HG03103 (cell line): Measurements from ENCODE around the gene FOXP4.

Experiments used
- ATAC-seq: cut with Tn5 transposase; IDR thresholded peaks from one replicate; pipeline ENCODE4 v1.9.1; 2021; ENCODE audit warnings: low read depth; ENCODE audit not compliant: unreplicated experiment

Gene FOXP4

DNA sequence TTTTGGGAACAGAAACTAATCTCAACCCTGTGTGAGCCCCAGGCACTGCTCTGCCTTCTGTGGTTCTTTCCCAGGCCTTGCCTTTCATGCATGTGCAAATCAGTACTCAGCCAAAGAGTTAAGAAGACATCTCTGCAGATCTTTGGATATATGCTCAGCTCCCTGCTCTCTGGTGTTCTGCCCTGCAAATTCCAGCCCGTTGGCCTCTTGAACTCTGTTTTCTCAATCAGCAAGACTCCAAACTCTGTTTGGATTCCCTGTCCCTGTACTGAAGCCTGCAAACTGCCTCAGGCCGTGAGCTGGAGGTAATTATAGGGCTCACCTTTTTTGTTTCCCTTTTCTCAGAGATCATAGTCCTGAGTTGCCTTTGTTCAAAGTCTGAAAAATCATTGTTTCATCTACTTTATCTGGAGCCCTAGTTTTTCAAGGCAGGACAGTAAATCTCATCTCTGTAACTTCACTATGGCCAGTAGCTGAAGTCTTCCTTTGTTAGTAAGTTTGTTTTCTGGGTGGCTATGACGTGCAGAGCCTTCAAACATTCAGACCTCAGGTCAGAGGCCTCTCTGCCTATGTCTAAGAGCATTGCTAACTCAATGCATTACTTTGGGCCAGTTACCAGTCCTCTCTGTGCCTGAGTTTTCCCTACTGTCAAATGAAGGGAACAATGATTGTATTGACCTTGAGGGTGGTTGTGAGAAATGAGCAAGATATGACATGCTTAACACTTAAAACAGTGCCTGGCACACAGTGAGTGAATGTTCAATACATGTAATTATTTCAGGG lies 76.2 kb downstream of the FOXP4 start:
- ATAC-seq, result no peak

DNA sequence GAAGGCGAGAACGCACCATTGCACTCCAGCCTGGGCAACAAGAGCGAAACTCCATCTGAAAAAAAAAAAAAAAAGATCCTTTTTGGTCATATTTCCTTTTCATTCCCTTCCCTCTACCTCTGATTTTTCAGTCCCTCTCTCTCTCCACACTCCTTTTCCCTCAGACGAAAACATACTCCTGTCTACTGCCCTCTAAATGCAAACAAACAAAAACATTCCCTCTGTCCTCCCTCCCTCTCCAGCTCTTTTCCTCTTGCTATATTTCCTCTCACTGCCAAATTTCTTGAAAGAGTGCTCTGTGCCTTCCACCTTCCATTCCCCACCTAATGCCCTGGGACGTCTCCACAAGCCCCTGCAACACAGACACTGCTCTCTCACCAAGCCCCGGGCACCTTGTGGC lies 77.1 kb downstream of the FOXP4 start:
- no peak for ATAC-seq

DNA sequence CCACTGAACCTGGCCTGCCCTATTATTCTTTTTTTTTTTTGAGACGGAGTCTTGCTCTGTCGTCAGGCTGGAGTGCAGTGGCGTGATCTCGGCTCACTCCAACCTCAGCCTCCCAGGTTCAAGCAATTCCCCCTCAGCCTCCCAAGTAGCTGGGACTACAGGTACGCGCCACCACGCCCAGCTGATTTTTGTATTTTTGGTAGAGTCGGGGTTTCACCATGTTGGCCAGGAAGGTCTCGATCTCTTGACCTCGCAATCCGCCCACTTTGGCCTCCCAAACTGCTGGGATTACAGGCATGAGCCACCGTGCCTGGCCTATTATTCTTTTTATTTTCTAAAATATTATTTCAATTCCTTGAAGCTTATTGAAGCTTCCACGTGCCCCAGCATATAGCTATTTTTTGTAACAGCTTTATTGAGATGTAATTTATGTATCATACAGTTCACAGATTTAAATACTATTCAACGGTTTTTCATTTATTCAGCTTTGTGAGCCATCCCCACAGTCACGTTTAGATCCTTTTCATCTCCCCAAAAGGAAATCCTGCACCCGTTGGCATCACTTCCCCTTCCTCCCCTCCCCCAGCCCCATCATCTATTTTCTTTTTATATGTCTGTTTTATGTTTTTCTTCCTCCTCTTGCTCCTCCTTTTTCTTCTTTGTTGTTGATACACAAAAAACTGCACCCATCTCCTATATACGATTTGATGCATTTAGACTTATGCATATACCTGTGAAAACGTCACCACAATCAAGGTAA lies 78.6 kb downstream of the FOXP4 start:
- ATAC-seq, result no peak

DNA sequence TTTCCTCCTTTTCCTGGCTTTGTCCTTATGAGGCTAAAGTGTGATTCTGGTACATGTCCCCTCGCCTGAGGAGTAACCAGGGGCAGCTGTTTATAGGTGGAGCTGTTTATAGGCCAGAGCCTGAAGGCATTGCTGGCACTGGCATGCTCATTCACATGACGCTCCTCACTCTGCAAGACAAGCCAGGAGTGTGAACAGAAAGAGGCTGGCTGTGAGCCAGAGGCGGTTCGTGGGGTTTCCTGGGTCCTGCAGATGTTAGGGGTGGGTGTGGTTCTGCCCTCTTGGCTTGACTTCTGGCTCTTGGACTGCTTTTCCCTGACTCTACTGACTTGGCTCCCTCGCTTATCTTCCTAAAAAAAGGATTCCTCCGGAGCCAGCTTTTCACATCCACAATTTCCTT lies 79.3 kb downstream of the FOXP4 start:
- ATAC-seq, result no peak

DNA sequence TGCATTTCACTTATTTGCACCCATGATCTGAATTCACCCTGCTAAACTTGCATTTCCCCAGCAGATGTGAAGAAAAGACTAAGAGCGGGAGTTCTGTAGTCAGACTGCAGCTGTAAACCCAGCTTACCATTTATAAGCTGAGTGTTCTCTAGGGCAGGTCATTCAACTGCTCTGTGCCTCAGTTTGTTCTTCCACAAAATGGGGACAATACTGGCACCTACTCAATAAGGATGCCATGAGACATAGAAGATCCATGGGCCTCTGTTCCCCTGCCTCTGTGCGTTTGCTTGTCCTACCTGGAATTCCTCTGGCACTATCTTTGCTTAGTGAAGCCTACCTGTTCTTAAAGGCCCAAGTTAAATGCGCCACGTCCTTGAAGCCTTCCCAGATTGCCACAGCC lies 79.8 kb downstream of the FOXP4 start:
- no peak for ATAC-seq

DNA sequence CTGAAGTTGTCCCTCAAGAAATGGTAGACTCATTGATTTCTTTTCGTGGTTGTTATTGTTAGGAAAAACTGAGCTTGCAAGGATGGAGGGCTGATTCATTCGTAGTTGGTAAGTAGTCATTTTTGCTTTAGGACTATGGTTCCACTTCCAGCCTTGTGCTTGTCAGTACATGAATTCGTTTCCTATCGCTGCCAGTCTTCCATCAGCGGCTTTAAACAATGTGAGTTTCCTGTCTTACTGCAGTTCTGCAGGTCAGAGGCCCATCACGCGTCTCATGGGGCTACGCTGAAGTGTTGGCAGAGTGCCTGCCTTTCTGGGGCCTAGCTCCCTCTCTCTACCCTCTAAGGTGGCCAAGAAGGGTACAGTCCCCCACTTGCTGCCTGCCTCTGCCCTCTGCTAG lies 80.7 kb downstream of the FOXP4 start:
- ATAC-seq, result no peak

DNA sequence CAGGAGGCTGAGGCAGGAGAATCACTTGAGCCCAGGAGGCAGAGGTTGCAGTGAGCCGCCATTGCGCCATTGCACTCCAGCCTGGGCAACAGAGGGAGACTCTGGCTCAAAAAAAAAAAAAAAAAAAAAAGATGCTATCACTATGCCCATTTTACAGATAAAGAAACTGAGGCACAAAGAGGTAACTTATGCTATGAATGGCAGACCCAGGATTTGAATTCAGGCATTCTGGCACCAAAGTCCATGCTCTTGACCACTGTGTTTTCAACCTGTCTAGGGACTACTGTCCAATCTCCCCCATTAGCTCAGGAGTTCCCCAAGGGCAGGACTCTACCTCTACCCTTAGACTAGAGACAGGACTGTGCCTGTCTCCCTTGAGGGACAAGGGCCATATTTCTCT lies 82.9 kb downstream of the FOXP4 start:
- ATAC-seq, result no peak

DNA sequence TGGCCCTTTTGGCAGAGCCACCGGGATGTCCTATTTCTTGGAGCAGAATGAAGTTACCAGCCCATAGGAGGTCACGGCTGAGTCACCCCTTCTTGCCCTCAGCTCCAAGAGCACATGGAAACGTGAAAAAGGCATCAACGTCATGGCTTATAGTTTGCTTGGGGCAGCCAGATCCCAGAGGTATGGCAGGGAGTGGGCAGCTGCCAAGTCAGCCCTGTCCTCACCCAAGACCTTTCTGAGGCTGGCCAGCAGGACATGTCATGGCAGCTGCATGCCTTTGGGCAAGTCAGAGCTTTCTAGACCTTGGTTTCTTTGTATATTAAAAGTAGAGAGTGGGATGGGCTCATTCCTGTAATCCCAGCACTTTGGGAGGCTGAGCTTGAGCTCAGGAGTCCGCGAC lies 83.9 kb downstream of the FOXP4 start:
- ATAC-seq, result no peak

DNA sequence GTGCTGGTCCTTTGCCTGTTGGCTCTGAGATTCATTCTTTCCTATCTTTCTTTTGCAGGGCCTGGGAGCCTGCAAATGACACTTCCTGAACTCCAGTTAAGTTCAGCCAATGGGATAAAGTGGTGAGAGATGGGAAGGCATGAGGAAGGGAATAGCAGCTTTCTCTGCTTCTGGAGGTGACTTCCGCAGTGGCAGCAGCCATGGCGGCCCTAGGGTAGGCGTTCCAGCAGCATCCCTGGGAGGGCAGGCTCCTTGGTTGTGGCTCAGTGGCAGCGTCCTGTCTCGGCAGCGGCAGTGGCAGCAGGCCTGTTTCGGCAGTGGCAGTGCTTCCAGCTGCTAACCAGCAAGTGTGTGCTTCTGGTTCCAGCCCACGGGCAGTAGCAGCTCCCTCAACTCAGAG lies 84.8 kb downstream of the FOXP4 start:
- no peak for ATAC-seq

DNA sequence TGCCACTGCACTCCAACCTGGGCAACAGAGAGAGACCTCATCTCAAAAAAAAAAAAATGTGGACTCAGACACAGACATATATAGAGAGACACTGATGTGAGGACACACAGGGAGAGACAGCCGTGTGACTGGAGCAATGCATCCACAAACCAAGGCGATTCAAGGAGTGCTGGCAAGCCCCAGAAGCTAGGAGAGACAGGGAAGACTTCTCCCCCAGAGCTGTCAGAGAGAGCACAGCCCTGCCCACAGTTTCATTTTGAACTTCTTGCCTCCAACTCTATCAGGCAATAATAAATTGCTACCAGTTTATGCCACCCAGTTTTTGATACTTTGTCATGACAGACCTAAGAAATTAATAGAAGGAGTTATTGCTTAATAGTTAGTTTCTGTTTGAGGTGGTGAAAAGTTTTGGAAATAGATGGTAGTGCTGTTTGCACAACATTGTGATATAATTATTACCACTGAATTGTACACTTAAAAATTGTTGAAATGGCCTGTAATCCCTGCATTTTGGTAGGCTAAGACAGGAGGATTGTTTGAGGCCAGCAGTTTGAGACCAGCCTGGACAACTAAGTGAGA lies 87.0 kb downstream of the FOXP4 start:
- ATAC-seq, result no peak

DNA sequence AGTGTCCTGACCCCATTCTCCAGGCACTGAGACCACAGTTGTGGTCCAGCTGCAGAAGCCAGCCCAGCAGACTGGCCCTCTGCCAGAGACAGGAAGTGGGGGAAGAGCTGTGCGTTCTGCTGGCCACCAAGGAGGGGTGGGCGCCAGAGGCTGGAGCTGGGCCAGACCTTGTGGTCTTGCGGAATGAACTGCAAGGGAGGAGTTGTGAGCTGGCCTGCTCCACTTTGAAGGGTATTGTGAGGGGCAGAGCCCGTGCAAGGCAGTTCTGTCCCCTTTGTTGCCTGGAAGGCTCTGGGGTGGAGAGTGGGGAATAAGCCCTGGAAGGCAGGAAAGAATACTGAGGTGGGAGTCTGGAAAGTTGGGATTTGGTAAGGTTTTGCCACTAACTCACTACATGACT lies 88.5 kb downstream of the FOXP4 start:
- no peak for ATAC-seq

DNA sequence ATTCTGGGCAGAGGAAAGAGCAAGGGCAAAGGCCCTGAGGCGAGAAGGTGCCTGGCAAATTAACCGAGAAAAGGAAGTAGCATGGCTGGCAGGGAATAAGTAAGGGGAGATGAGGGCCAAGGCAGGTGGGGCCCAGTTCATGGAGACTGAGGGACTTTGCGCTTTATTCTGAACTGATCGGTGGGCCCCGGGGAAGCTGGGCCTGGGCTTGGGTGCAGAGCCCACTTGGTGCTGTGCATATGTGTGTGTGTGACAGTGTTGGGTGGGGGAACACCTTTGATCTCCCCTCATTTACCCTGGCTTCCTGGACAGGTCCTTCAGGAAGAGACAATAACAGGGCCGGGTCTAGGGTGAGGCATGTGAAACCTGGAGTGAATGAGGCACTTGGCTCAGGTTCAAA lies 89.2 kb downstream of the FOXP4 start:
- ATAC-seq, result no peak

DNA sequence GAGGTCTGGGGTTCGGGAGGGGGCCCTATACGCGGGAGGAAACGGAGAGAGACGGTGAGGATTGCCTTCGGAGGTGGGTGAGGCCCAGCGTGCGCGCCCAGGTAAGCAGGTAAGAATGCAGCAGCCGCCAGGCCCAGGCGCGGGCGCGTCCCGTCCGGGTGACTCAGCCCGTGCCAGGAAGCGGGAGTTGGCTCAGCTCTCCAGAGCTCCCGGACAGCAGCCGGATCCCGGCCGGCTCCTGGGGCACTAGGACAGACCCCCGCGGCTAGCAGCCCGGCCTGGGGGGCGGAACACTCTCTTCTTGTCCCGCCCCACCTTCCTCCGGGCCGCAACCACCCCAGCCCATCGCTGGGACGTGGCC lies 90.6 kb downstream of the FOXP4 start:
- ATAC-seq, result no peak

DNA sequence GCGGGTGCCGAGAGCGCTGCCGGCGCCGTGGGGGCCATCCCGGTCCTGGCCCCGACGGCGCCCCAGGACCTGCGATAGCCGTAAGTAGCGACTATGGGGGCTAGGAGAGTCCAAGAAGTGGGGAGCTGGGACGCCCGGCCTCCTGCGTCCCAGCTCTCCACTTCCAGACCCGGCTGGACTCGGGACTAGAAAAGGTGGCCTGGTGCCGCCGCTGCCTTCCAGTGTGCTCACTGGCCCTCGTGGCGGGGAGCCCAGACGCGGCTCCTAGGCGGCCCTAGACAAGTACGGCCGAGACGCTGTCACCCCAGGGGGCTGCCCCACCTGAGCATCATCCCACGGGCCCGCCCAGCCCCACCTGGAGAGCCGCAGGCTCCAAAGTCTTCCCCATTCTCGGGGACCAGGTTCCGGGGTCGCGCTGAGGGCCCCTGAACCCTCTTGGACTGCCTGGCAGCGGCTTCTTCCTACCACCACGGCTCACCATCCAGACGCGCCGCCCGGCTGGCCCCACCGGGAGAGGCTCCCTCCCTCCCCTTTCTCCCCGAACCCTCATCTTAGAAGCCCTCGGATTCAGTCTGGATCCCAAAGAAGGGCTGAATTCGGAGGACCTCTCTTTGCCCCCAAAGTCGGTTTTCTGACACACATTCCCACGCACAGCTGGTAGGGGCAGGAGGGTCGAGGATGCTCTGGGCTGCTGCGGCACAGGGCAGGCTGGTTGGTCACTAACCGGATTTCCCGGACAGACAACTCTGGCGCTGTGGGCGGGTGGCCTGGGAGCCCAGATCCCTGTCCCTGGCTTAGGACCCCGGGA lies 91.2 kb downstream of the FOXP4 start:
- ATAC-seq, result no peak

DNA sequence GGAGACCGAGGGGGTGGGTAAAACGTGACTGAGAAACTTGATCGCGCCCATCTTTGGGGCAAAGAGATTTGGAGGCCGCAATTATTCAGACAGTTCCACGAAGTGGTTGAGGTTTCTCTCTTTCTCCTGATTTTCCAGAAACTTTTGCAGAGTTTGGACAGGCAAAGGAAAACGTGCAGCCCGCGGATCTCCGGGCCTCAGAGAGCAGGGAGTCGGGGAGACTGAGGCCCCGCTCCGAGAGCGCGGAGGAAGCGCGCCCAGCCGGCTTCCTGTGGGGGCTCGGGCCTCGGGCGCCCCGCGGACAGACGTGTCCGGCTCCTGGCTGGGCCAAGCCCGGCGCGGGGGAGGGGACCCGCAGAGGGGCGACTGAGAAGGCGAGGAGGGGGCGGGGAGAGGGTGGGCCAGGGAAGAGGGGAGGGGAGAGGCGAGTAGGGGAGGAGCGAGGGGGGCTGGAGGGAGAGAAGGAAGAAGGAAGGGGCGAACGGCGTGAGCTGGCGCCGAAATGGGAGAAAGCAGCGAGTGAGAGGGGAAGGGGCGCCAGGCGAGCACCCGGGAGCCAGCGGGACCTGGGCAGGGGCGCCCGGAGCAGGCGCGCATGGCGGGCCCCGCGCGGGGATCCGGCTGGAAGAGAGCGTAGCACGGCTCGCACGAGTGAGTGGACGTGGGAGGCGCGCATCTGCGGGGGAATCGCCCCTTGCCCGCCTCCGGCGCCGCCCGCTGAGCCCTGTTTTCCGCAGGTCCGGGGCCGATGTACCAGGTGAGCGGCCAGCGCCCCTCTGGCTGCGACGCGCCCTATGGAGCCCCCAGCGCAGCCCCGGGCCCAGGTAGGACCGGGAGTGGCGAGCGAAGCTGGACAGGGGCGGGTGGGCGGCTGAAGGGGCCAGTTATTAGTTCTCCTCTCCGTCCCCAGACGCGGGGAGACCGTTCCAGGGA lies 92.1 kb downstream of the FOXP4 start, which contains the start of gene MDFI:
TSS of gene MDFI (plus strand) at position 467 of the 933 bp plus-strand sequence. CDS start at position 749, 282 bp downstream.
- ATAC-seq, result no peak

DNA sequence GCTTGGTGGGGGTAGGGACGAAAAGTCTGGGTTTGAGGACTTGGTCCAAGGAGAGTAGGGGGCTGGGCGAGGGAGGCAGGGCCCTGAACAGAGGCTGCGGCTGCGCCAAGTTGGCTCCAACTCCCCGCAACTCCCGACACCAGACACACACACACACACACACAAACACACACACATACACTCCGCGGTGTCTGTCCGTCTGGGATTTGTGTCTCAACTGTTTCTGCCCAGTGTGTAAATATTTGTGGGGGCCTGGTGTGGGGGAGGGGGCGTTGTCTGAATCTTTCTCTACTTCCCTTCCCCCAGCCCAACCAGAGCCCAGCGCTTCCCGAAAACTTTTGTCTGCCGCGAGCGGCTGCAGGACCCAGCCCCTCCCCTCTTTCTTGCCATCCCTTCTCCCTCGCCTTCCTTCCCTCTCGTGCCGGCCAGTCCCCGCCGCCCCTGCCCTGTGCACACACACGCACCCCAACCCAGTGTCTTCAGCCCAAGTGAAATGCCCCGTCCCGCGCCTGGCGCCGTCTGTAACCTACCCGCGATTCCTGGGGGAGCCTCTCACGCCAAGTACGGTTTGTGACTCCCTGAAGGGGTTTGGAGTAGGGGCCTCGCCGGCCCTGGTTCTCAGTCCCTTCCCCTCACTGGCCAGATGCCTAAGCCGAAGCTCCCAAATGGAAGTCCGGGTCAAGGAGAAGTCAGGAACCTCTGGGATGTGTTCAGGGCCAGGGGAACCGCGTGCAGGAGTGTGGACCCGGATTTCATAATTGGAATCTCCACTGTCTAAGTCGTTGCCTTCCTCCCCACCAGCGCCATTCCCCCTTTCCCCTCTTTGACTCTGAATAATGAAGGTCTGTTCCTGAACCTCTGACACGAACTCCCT lies 93.0 kb downstream of the FOXP4 start:
- ATAC-seq, result no peak

DNA sequence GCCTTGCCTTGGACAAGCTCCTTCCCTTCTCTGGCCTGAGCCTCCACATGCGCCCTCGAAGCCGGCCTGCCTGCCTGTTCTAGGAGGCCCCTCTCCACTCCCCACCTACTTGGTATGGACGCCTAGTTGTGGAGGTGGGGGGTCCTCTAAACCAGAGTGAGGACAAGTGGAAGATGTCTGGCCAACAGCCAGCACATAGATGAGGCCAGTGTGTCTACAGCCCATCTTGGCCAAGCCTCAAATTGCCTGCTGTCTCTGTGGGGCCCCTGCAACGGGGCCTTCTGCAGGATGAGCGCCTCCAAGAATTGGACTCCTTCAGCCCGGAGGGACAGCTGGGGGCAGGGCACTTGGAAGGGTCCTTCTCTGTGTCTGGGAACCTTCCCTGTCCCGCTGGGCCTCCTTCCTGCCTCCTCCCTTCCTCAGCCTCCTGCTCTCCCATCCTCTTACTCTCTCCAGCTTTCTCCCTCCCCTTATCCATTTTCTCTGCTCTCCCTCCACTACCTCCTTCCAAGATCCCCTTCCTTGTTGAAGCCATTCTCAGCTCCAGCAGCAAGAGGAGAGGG lies 93.7 kb downstream of the FOXP4 start:
- no peak for ATAC-seq

DNA sequence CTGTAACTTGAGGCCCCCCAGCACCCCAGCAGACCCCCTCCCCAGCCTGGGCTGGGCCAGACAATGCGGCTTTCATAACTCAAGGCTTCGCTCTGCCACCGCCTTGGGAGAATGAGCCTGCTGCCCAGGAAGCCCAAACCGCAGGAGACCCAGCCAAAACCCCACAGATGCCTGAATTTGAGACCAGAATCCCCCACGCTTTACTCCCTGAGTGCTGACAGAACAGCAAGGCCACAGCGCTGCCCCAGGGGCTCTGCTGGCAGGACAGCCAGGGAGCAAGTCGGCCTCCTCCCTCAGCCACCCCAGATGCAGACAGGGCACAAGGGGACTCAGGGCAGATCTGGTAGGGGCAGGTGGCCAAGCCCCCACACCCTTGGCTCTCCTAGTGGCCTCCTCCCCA lies 94.2 kb downstream of the FOXP4 start:
- no peak for ATAC-seq
